Measurements from ENCODE around the gene CYP4B1.

- TF ChIP-seq EZH2 (IDR thresholded peaks at IDR 0.05) (no peak), FOXP2 (optimal IDR thresholded peaks at IDR 0.05; ENCODE audit: control extremely low read depth, extremely low read length, insufficient read depth) (no peak)
Observed at GRCh38 chr1:46774297-46774696, 24.5 kb upstream of the CYP4B1 start.

All from SK-N-MC (cell line).